PC-9 (cell line): ENCODE data around the gene SERPINA10. TPM values are rescaled to one million over a fixed set of nuclear protein-coding genes. Genes with fewer than 3 reads are reported as not detected.

Experiments
- Bru-seq: library from RNA; stranded (reverse); fragments of 400-500 nt; gene quantifications from one replicate; lab custom pipeline; 2021; lab: Mats Ljungman, UMichigan
- BruChase-seq, 2 experiments: library from RNA; stranded (reverse); fragments of 400-500 nt; gene quantifications; one replicate each; lab custom pipeline; 2021; lab: Mats Ljungman, UMichigan
- BruUV-seq: library from RNA; stranded (reverse); fragments of 400-500 nt; replicated peaks from 2 replicates; lab custom pipeline; 2021; lab: Mats Ljungman, UMichigan
- CTCF ChIA-PET: fragments of 300-600 bp; sonication (Branson Sonifier 250); formaldehyde crosslinking; loops from one replicate; lab custom pipeline; 2022; ENCODE audit warnings: antibody characterized with exemption; lab: Charles Lee
- POLR2A ChIA-PET: fragments of 300-600 bp; sonication (Branson Sonifier 250); formaldehyde crosslinking; loops from one replicate; lab custom pipeline; 2022; ENCODE audit warnings: antibody characterized with exemption; ENCODE audit not compliant: unreplicated experiment; lab: Charles Lee
- DNase-seq, 2 experiments: peaks; one replicate each; pipeline versions ENCODE4 v3.0.0 to v3.0.0-alpha.2; 2015 to 2022; ENCODE audit warnings: mixed read lengths in 1 of 2
- H2AFZ ChIP-seq: fragments of 200-600 bp; sonication (generic); 2 replicates; pipeline ENCODE4 v1.8.1; 2017; ENCODE audit warnings: antibody characterized with exemption
- H3F3A ChIP-seq: fragments of 200-600 bp; sonication (generic); 2 replicates; pipeline ENCODE4 v1.8.1; 2017; ENCODE audit warnings: antibody characterized with exemption, mild to moderate bottlenecking, low read depth; ENCODE audit not compliant: insufficient read depth
- H3K27ac ChIP-seq: fragments of 200-600 bp; sonication (generic); 2 replicates; pipeline ENCODE4 v1.6.1; 2016; ENCODE audit warnings: mixed run types
- H3K27me3 ChIP-seq: fragments of 200-600 bp; sonication (generic); 2 replicates; pipeline ENCODE4 v1.6.1; 2016; ENCODE audit warnings: low read depth, mixed run types; ENCODE audit not compliant: insufficient read depth
- H3K36me3 ChIP-seq: fragments of 200-600 bp; sonication (generic); 2 replicates; pipeline ENCODE4 v1.6.1; 2016; ENCODE audit warnings: low read depth, mixed run types
- H3K4me1 ChIP-seq: fragments of 200-600 bp; sonication (generic); replicated peaks from 2 replicates; pipeline ENCODE4 v1.6.1; 2016; ENCODE audit warnings: mixed run types; ENCODE audit not compliant: insufficient read depth
- H3K4me2 ChIP-seq: fragments of 200-600 bp; sonication (generic); 2 replicates; pipeline ENCODE4 v1.6.1; 2017; ENCODE audit warnings: mixed run types
- H3K4me3 ChIP-seq: fragments of 200-600 bp; sonication (generic); 2 replicates; pipeline ENCODE4 v1.6.1; 2016; ENCODE audit warnings: mixed run types
- H3K79me2 ChIP-seq: fragments of 200-600 bp; sonication (generic); 2 replicates; pipeline ENCODE4 v1.6.1; 2017; ENCODE audit warnings: low read depth, mixed run types
- H3K9me2 ChIP-seq: fragments of 200-600 bp; sonication (generic); 2 replicates; pipeline ENCODE4 v1.8.1; 2017; ENCODE audit warnings: mild to moderate bottlenecking; ENCODE audit not compliant: insufficient read depth
- H3K9me3 ChIP-seq: fragments of 200-600 bp; sonication (generic); 2 replicates; pipeline ENCODE4 v1.8.1; 2016; ENCODE audit warnings: low read depth; ENCODE audit not compliant: insufficient read depth
- H4K20me1 ChIP-seq: fragments of 200-600 bp; sonication (generic); 2 replicates; pipeline ENCODE4 v1.8.1; 2017; ENCODE audit not compliant: insufficient read depth
- EZH2 ChIP-seq: fragments of 200-600 bp; sonication (generic); IDR thresholded peaks from 2 replicates; pipeline ENCODE4 v1.8.0; 2017; ENCODE audit warnings: antibody characterized with exemption, low read depth
- intact Hi-C: fragments of 100-400 bp; cut with micrococcal nuclease; formaldehyde crosslinking; loops from one replicate; pipeline ENCODE4 v1.10.0; 2022; ENCODE audit not compliant: unreplicated experiment
- long read RNA-seq: library from polyadenylated mRNA; stranded (forward); transcript quantifications from one replicate; pipeline ENCODE4 v2.0.0, GENCODE V29; 2022
- total RNA-seq: library from RNA; stranded (reverse); gene quantifications from 2 replicates; pipeline ENCODE4 v1.2.3, GENCODE V29; 2021
- TF ChIP-seq, protein P1 (sequence below): fragments of 200-600 bp; sonication (generic); conservative IDR thresholded peaks from 2 replicates; pipeline ENCODE4 v1.6.1; 2017; ENCODE audit warnings: mixed run types, antibody characterized with exemption, mild to moderate bottlenecking, moderate library complexity

The SERPINA10 gene, protein sequence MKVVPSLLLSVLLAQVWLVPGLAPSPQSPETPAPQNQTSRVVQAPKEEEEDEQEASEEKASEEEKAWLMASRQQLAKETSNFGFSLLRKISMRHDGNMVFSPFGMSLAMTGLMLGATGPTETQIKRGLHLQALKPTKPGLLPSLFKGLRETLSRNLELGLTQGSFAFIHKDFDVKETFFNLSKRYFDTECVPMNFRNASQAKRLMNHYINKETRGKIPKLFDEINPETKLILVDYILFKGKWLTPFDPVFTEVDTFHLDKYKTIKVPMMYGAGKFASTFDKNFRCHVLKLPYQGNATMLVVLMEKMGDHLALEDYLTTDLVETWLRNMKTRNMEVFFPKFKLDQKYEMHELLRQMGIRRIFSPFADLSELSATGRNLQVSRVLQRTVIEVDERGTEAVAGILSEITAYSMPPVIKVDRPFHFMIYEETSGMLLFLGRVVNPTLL
- total RNA-seq (not detected in 2 replicates), Bru-seq, nascent RNA (not detected), BruChase-seq, experiment 1, labeled RNA remaining after a 2-hour chase (not detected), BruChase-seq, experiment 2, labeled RNA remaining after a 6-hour chase (not detected)
- long read RNA-seq: 0 reads

DNA sequence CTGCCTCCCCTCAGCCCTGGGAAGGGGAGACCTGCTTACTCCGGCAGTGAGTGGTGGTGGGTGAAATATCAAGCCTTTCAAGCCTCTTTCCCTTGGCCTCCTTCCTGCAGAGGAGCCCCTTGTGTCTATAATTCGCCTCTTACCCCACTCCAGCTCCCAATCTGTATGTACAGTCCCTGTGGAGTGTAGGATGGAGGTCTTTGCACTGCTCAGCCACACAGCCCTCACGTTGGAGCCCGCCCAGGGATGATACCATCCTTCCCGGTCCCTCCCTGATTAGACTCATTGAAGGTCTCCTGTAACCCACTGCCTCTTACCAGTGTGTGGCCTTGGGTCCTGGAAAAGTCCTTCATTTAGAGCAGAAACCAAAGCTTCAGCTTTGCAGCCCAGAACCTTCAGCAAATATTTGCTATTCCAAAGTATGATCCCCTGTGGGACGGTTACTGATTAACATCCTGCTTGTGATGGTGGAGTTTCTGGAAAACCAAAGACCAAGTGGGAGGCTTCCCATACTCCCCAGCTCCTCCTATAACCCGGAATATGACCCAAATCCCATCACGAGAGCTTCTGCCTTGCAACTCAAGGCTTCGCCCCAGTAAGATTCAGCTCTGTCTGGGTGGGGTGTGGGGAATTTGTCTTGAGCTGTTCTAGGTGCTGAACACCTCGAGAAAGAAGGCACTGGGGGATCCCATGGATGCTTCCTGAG, at the start of gene SERPINA10:
Gene SERPINA10 (minus strand): TSS at position 397 of the 706 bp plus-strand sequence. CDS start 2,675 bp downstream, outside the sequence.
- no TSS peak for BruUV-seq
- no peaks in the 10 kb centered on the region for H3K4me1 ChIP-seq
- H3K4me3 ChIP-seq: no peak within 1 kb of the TSS
- no peak within 1 kb of the TSS for H2AFZ ChIP-seq
- POLR2A ChIA-PET: no interaction called here
- no peaks in the 10 kb centered on the region for H3K9me2 ChIP-seq
- intact Hi-C loops: no loop called here
- H3F3A ChIP-seq: no peaks in the 10 kb centered on the region
- no peak within 1 kb of the TSS for H3K27ac ChIP-seq
- H3K27me3 ChIP-seq: peaks cover 33% of the 10 kb centered on the region
- H4K20me1 ChIP-seq: no peaks in the 10 kb centered on the region
- no peaks in the 10 kb centered on the region for H3K9me3 ChIP-seq
- CTCF ChIA-PET: no interaction called here
- H3K4me2 ChIP-seq: no peak within 1 kb of the TSS
- H3K79me2 ChIP-seq: no peaks in the 10 kb centered on the region
- no peak for TF ChIP-seq EZH2
- TF ChIP-seq, protein P1, sequence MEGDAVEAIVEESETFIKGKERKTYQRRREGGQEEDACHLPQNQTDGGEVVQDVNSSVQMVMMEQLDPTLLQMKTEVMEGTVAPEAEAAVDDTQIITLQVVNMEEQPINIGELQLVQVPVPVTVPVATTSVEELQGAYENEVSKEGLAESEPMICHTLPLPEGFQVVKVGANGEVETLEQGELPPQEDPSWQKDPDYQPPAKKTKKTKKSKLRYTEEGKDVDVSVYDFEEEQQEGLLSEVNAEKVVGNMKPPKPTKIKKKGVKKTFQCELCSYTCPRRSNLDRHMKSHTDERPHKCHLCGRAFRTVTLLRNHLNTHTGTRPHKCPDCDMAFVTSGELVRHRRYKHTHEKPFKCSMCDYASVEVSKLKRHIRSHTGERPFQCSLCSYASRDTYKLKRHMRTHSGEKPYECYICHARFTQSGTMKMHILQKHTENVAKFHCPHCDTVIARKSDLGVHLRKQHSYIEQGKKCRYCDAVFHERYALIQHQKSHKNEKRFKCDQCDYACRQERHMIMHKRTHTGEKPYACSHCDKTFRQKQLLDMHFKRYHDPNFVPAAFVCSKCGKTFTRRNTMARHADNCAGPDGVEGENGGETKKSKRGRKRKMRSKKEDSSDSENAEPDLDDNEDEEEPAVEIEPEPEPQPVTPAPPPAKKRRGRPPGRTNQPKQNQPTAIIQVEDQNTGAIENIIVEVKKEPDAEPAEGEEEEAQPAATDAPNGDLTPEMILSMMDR: no peak
- no peak for DNase-seq
- no peaks in the 10 kb centered on the region for H3K36me3 ChIP-seq

DNA sequence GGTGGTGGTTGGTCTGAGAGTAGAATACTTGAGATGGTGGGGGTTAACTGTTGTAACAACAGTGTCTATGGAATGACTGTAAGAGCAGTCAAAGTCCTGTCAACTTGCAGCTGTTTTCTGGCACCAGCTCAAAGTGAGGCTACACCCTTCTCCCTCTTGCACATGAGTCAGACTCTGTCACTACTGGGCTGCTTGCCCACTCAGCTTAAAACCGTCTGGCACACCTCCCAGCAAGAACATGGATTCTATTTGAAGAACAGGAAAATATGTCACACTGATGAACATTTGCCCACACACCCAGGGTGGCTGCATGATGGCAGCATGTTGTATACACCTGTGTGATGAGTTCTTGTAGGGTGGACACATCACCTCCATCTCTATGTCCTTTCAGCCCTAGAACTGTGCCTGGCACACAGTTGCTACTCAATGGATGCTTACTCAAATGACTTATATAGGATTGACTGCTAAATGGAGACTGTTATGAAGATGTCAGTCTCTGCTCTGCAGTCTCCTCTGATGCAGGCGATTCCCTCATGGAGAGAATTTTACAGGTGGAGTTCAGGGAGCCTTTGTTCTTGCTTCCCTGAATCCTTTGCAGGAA, 49.4 kb upstream of the SERPINA10 start:
- H3K4me3 ChIP-seq: no peak overlapping the region
- no TSS peak for BruUV-seq
- no peaks in the 10 kb centered on the region for H3K27me3 ChIP-seq
- ChIA-PET POLR2A (no interaction called here), CTCF (no interaction called here)
- H3F3A ChIP-seq: no peaks in the 10 kb centered on the region
- no peak overlapping the region for H3K4me2 ChIP-seq
- no peak for TF ChIP-seq EZH2
- TF ChIP-seq, protein P1: no peak
- no peak overlapping the region for H2AFZ ChIP-seq
- H3K79me2 ChIP-seq: no peaks in the 10 kb centered on the region
- no peaks in the 10 kb centered on the region for H3K9me2 ChIP-seq
- intact Hi-C loops: no loop called here
- H4K20me1 ChIP-seq: no peaks in the 10 kb centered on the region
- H3K36me3 ChIP-seq: no peaks in the 10 kb centered on the region
- no peak for DNase-seq
- H3K4me1 ChIP-seq: no peaks in the 10 kb centered on the region
- H3K9me3 ChIP-seq: no peaks in the 10 kb centered on the region
- H3K27ac ChIP-seq: no peak overlapping the region

DNA sequence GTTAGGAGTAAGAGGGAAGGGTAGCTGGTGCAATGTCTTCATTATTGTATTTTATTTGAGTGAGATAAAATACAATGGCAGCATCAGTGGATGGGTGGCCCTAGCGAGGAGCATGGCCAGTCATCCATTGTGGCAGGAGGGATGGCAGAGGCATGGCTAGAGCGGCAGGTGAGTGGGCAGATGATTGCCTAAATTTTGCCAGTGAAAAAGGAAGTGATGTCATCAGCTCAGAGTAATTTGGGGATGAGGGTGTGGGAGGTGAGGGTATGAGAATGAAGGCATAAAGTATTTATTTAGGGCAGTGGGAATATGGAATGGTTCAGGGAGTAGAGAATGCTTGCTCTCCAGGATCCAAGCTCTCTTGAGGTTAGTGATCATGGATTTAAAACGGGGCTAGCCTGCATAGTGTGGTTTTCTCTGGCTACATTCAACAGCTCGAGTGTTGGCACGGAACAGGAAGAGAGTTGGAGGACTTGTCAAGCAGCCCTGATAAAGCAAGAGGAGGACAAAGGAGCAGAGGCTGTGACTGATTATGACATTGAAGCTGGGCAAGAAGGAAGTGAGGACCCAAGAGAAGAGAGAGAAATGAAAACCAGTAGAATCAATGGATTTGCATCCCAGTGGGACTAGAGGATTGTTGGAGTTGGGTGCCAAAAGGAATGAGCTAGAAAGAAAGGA, 48.7 kb upstream of the SERPINA10 start:
- Histone ChIP-seq H3K9me3 (no peaks in the 10 kb centered on the region), H3K79me2 (no peaks in the 10 kb centered on the region), H3F3A (no peaks in the 10 kb centered on the region), H3K27ac (no peak overlapping the region), H3K9me2 (no peaks in the 10 kb centered on the region), H3K27me3 (no peaks in the 10 kb centered on the region), H4K20me1 (no peaks in the 10 kb centered on the region), H3K4me3 (no peak overlapping the region), H2AFZ (no peak overlapping the region), H3K4me1 (no peaks in the 10 kb centered on the region), H3K4me2 (no peak overlapping the region), H3K36me3 (no peaks in the 10 kb centered on the region)
- no peak for DNase-seq
- BruUV-seq: no TSS peak
- no peak for TF ChIP-seq EZH2
- TF ChIP-seq, protein P1: no peak
- ChIA-PET POLR2A (no interaction called here), CTCF (no interaction called here)
- intact Hi-C loops: no loop called here
